ENCODE measurements around the gene SMR3A. TPM values are rescaled to one million over a fixed set of nuclear protein-coding genes. Genes with fewer than 3 reads are reported as not detected.

SMR3A gene
- total RNA-seq = not detected
- not detected for polyA plus RNA-seq

DNA sequence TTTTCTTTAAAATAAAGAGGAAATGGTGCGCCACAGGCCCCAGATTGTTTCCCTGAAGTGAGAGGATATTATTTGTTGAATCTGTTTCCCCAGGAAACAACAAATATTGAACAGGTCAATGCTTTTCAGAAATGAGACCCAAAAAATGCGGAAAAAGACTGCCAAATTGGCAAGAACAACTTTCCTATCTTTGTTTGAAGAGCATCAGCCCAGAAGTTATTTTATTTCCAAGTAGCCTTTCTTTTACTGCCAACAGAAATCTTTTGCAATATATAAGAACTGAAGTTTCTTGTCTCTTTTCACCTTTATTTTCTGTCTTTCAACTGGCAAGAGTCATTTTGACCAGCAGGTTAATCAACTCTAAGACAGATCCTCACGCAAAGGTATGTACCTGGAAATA, at the start of gene SMR3A:
TSS of gene SMR3A (plus strand) at position 301 of the 400 bp plus-strand sequence. CDS start 1,356 bp downstream, outside the sequence.
- Mint-ChIP-seq H3K9me3 (peaks cover 0 to 2% (median 0%) of the 10 kb centered on the region in 7 donors), H3K27me3 (no peaks in the 10 kb centered on the region), H3K4me1 (no peaks in the 10 kb centered on the region), H3K27ac (no peak within 1 kb of the TSS), H3K36me3 (no peaks in the 10 kb centered on the region), H3K4me3 (no peak within 1 kb of the TSS)
- H3K4me1 ChIP-seq (ENCODE audit: control insufficient read depth, insufficient read depth, low read length, poor library complexity, severe bottlenecking) = no peaks in the 10 kb centered on the region
- H3K9me3 ChIP-seq (ENCODE audit: control insufficient read depth in 2 of 2, low read length in 2 of 2) = no peaks in the 10 kb centered on the region
- H3K27me3 ChIP-seq (ENCODE audit: control insufficient read depth, insufficient read depth, low read length) = no peaks in the 10 kb centered on the region
- ATAC-seq (ENCODE audit: low read depth in 2 of 2) = no peak
- no peaks in the 10 kb centered on the region for H3K36me3 ChIP-seq (ENCODE audit: control insufficient read depth, insufficient read depth, low read length)
- H3K4me3 ChIP-seq (ENCODE audit: low read depth, low read length) = no peak within 1 kb of the TSS
- H3K27ac ChIP-seq (ENCODE audit: insufficient read depth, low read length, poor library complexity, severe bottlenecking) = no peak within 1 kb of the TSS
- no peak for DNase-seq

- no peaks in the 10 kb centered on the region for H3K36me3 Mint-ChIP-seq
- Histone ChIP-seq H3K4me3 (ENCODE audit: low read depth, low read length) (no peak overlapping the region), H3K9me3 (ENCODE audit: control insufficient read depth in 2 of 2, low read length in 2 of 2) (no peaks in the 10 kb centered on the region), H3K27ac (ENCODE audit: insufficient read depth, low read length, poor library complexity, severe bottlenecking) (no peak overlapping the region), H3K27me3 (ENCODE audit: control insufficient read depth, insufficient read depth, low read length) (no peaks in the 10 kb centered on the region), H3K36me3 (ENCODE audit: control insufficient read depth, insufficient read depth, low read length) (no peaks in the 10 kb centered on the region), H3K4me1 (ENCODE audit: control insufficient read depth, insufficient read depth, low read length, poor library complexity, severe bottlenecking) (no peaks in the 10 kb centered on the region)
- DNase-seq = no peak
- no peaks in the 10 kb centered on the region for H3K27me3 Mint-ChIP-seq
- no peak overlapping the region for H3K27ac Mint-ChIP-seq
- peaks cover 0 to 7% (median 4%) of the 10 kb centered on the region in 7 donors for H3K9me3 Mint-ChIP-seq
- no peaks in the 10 kb centered on the region for H3K4me1 Mint-ChIP-seq
- H3K4me3 Mint-ChIP-seq = no peak overlapping the region
- no peak for ATAC-seq (ENCODE audit: low read depth in 2 of 2)
These were observed 46.8 kb upstream of the SMR3A start for GRCh38 chr4:70313736-70314135.

- H3K27ac Mint-ChIP-seq = no peak overlapping the region
These were observed 44.6 kb upstream of the SMR3A start for GRCh38 chr4:70315928-70316327.

GRCh38 chr4:70326052-70326451, 34.5 kb upstream of the SMR3A start:
- Mint-ChIP-seq H3K4me3 (no peak overlapping the region), H3K36me3 (no peaks in the 10 kb centered on the region), H3K27me3 (no peaks in the 10 kb centered on the region), H3K27ac (no peak overlapping the region), H3K9me3 (peaks cover 0 to 6% (median 0%) of the 10 kb centered on the region in 7 donors), H3K4me1 (no peaks in the 10 kb centered on the region)
- no peak overlapping the region for H3K4me3 ChIP-seq (ENCODE audit: low read depth, low read length)
- no peaks in the 10 kb centered on the region for H3K4me1 ChIP-seq (ENCODE audit: control insufficient read depth, insufficient read depth, low read length, poor library complexity, severe bottlenecking)
- no peaks in the 10 kb centered on the region for H3K9me3 ChIP-seq (ENCODE audit: control insufficient read depth in 2 of 2, low read length in 2 of 2)
- no peaks in the 10 kb centered on the region for H3K36me3 ChIP-seq (ENCODE audit: control insufficient read depth, insufficient read depth, low read length)
- no peak for ATAC-seq (ENCODE audit: low read depth in 2 of 2)
- no peak overlapping the region for H3K27ac ChIP-seq (ENCODE audit: insufficient read depth, low read length, poor library complexity, severe bottlenecking)
- H3K27me3 ChIP-seq (ENCODE audit: control insufficient read depth, insufficient read depth, low read length) = no peaks in the 10 kb centered on the region
- no peak for DNase-seq

More at GRCh38 chr4:70315928-70316327, 44.6 kb upstream of the SMR3A start:
- H3K4me3 Mint-ChIP-seq = no peak overlapping the region
- H3K36me3 Mint-ChIP-seq = no peaks in the 10 kb centered on the region
- H3K4me3 ChIP-seq (ENCODE audit: low read depth, low read length) = no peak overlapping the region
- ATAC-seq (ENCODE audit: low read depth in 2 of 2) (no peak), DNase-seq (no peak)
- no peaks in the 10 kb centered on the region for H3K27me3 ChIP-seq (ENCODE audit: control insufficient read depth, insufficient read depth, low read length)
- H3K27me3 Mint-ChIP-seq = no peaks in the 10 kb centered on the region
- H3K27ac ChIP-seq (ENCODE audit: insufficient read depth, low read length, poor library complexity, severe bottlenecking) = no peak overlapping the region
- H3K4me1 Mint-ChIP-seq = no peaks in the 10 kb centered on the region
- no peaks in the 10 kb centered on the region for H3K9me3 ChIP-seq (ENCODE audit: control insufficient read depth in 2 of 2, low read length in 2 of 2)
- H3K4me1 ChIP-seq (ENCODE audit: control insufficient read depth, insufficient read depth, low read length, poor library complexity, severe bottlenecking) = no peaks in the 10 kb centered on the region
- no peaks in the 10 kb centered on the region for H3K36me3 ChIP-seq (ENCODE audit: control insufficient read depth, insufficient read depth, low read length)
- H3K9me3 Mint-ChIP-seq = peaks cover 0 to 4% (median under 1%) of the 10 kb centered on the region in 7 donors

GRCh38 chr4:70334681-70335080, 25.9 kb upstream of the SMR3A start, which contains the start of gene CABS1:
Gene CABS1 (plus strand): TSS chr4:70334981. CDS start chr4:70335040, 59 bp downstream.
- no peak within 1 kb of the TSS for H3K27ac ChIP-seq (ENCODE audit: insufficient read depth, low read length, poor library complexity, severe bottlenecking)
- no peaks in the 10 kb centered on the region for H3K4me1 ChIP-seq (ENCODE audit: control insufficient read depth, insufficient read depth, low read length, poor library complexity, severe bottlenecking)
- Mint-ChIP-seq H3K4me3 (no peak within 1 kb of the TSS), H3K4me1 (no peaks in the 10 kb centered on the region), H3K9me3 (peaks cover 0 to 2% (median 0%) of the 10 kb centered on the region in 7 donors), H3K36me3 (no peaks in the 10 kb centered on the region), H3K27me3 (no peaks in the 10 kb centered on the region), H3K27ac (no peak within 1 kb of the TSS)
- no peaks in the 10 kb centered on the region for H3K9me3 ChIP-seq (ENCODE audit: control insufficient read depth in 2 of 2, low read length in 2 of 2)
- H3K36me3 ChIP-seq (ENCODE audit: control insufficient read depth, insufficient read depth, low read length) = no peaks in the 10 kb centered on the region
- H3K4me3 ChIP-seq (ENCODE audit: low read depth, low read length) = no peak within 1 kb of the TSS
- ATAC-seq (ENCODE audit: low read depth in 2 of 2) = no peak
- no peaks in the 10 kb centered on the region for H3K27me3 ChIP-seq (ENCODE audit: control insufficient read depth, insufficient read depth, low read length)
- no peak for DNase-seq

DNA sequence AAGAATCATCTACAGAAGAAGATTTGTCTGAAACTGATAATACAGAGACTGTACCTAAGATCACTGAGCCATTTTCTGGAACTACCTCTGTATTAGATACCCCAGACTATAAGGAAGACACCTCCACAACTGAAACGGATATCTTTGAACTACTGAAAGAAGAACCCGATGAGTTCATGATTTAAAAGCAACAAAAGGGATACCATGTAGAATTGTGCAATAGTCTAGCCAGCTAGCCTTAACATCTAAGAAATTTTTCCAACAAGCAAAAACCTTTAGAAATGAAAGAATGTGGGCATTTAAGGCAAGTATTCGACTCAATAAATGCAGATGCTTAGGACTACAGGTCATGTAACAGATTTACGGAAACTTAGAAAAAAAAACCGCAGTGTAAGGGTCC, 24.5 kb upstream of the SMR3A start:
- no peak for ATAC-seq (ENCODE audit: low read depth in 2 of 2)
- H3K27ac Mint-ChIP-seq = no peak overlapping the region
- H3K36me3 Mint-ChIP-seq = no peaks in the 10 kb centered on the region
- DNase-seq = no peak
- Histone ChIP-seq H3K9me3 (ENCODE audit: control insufficient read depth in 2 of 2, low read length in 2 of 2) (no peaks in the 10 kb centered on the region), H3K27ac (ENCODE audit: insufficient read depth, low read length, poor library complexity, severe bottlenecking) (no peak overlapping the region), H3K27me3 (ENCODE audit: control insufficient read depth, insufficient read depth, low read length) (no peaks in the 10 kb centered on the region), H3K4me3 (ENCODE audit: low read depth, low read length) (no peak overlapping the region), H3K4me1 (ENCODE audit: control insufficient read depth, insufficient read depth, low read length, poor library complexity, severe bottlenecking) (no peaks in the 10 kb centered on the region), H3K36me3 (ENCODE audit: control insufficient read depth, insufficient read depth, low read length) (no peaks in the 10 kb centered on the region)
- no peak overlapping the region for H3K4me3 Mint-ChIP-seq
- H3K27me3 Mint-ChIP-seq = no peaks in the 10 kb centered on the region
- H3K4me1 Mint-ChIP-seq = no peaks in the 10 kb centered on the region
- peaks cover 0 to 3% (median 0%) of the 10 kb centered on the region in 7 donors for H3K9me3 Mint-ChIP-seq

DNA sequence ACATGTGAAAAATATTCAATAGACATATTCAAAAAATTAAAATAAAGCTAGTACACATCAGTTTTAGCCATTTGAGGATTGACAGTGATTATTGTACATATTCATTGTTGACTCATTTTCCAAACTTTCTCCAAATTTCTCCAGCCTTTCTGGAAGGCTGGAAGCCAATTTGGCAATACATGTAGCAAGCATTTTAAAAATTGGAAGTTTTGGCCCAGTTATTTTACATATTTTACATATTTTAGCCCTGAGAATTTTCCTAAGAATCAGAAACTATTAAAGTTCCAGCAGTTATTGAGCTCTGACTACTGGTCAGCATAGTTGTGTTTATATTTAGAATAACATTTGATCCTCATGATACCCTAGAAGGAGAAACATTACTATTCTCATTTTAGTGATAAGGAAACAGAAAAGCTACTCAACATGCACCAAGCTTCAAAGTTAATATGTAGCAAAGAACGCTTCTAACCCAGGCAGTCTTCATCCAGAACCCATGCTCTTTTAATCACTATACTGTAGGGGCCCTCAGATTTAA, 22.6 kb upstream of the SMR3A start:
- Histone ChIP-seq H3K4me1 (ENCODE audit: control insufficient read depth, insufficient read depth, low read length, poor library complexity, severe bottlenecking) (no peaks in the 10 kb centered on the region), H3K27me3 (ENCODE audit: control insufficient read depth, insufficient read depth, low read length) (no peaks in the 10 kb centered on the region), H3K9me3 (ENCODE audit: control insufficient read depth in 2 of 2, low read length in 2 of 2) (no peaks in the 10 kb centered on the region), H3K4me3 (ENCODE audit: low read depth, low read length) (no peak overlapping the region), H3K36me3 (ENCODE audit: control insufficient read depth, insufficient read depth, low read length) (no peaks in the 10 kb centered on the region), H3K27ac (ENCODE audit: insufficient read depth, low read length, poor library complexity, severe bottlenecking) (no peak overlapping the region)
- no peak for DNase-seq
- peaks cover 0 to 3% (median 0%) of the 10 kb centered on the region in 7 donors for H3K9me3 Mint-ChIP-seq
- ATAC-seq (ENCODE audit: low read depth in 2 of 2) = no peak
- H3K36me3 Mint-ChIP-seq = no peaks in the 10 kb centered on the region
- H3K27ac Mint-ChIP-seq = no peak overlapping the region
- no peaks in the 10 kb centered on the region for H3K4me1 Mint-ChIP-seq
- no peaks in the 10 kb centered on the region for H3K27me3 Mint-ChIP-seq
- no peak overlapping the region for H3K4me3 Mint-ChIP-seq

DNA sequence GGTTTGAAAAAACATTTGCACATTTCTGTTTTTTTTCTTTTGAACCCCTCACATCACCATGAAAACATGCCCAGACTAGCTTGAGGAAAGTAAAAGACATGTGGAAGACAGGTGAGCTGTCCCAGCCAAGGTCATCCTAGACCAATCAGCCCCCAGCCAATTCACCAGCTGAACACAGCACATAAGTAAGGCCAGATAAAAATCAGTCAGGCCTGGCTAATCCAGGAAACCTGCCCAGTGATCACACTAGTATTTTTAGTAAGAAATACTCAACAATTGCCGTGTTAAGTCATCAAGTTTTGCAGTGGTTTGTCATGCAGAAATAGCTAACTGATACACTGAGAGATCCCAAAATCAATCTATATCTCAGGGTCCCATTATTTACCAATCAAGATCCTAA, 4.4 kb upstream of the SMR3A start:
- H3K4me1 ChIP-seq (ENCODE audit: control insufficient read depth, insufficient read depth, low read length, poor library complexity, severe bottlenecking) = no peaks in the 10 kb centered on the region
- Mint-ChIP-seq H3K4me3 (no peak overlapping the region), H3K9me3 (peaks cover 0 to 3% (median 0%) of the 10 kb centered on the region in 7 donors), H3K4me1 (no peaks in the 10 kb centered on the region), H3K27ac (no peak overlapping the region), H3K27me3 (no peaks in the 10 kb centered on the region), H3K36me3 (no peaks in the 10 kb centered on the region)
- no peak overlapping the region for H3K4me3 ChIP-seq (ENCODE audit: low read depth, low read length)
- no peaks in the 10 kb centered on the region for H3K9me3 ChIP-seq (ENCODE audit: control insufficient read depth in 2 of 2, low read length in 2 of 2)
- no peaks in the 10 kb centered on the region for H3K27me3 ChIP-seq (ENCODE audit: control insufficient read depth, insufficient read depth, low read length)
- DNase-seq (no peak), ATAC-seq (ENCODE audit: low read depth in 2 of 2) (no peak)
- no peak overlapping the region for H3K27ac ChIP-seq (ENCODE audit: insufficient read depth, low read length, poor library complexity, severe bottlenecking)
- no peaks in the 10 kb centered on the region for H3K36me3 ChIP-seq (ENCODE audit: control insufficient read depth, insufficient read depth, low read length)

All from CD4-positive, CD25-positive, alpha-beta regulatory T cell (primary cell).